GM18858 (cell line): Measurements from ENCODE around the gene PCID2.
"Not testable (repeated sequence)": the region's sequence is repeated elsewhere in the genome, so short reads cannot be mapped to it uniquely, and the experiment has no call there.

ENCODE experiments used
- ATAC-seq: cut with Tn5 transposase; IDR thresholded peaks from one replicate; pipeline ENCODE4 v1.9.1; 2021; ENCODE audit not compliant: unreplicated experiment

PCID2 gene

GRCh38 chr13:113167155-113167554 is 41.3 kb downstream of the PCID2 start:
- no peak for ATAC-seq

GRCh38 chr13:113166681-113167080 is 41.8 kb downstream of the PCID2 start:
- ATAC-seq = no peak

- ATAC-seq = no peak
Measured at GRCh38 chr13:113166266-113166665, 42.2 kb downstream of the PCID2 start.

- ATAC-seq = no peak
Measured at GRCh38 chr13:113164492-113164891, 44.0 kb downstream of the PCID2 start.

GRCh38 chr13:113162783-113163685 is 45.4 kb downstream of the PCID2 start:
- no peak for ATAC-seq

- ATAC-seq = not testable (repeated sequence)
Measured at GRCh38 chr13:113161975-113162374, 46.5 kb downstream of the PCID2 start.

GRCh38 chr13:113161433-113161832 is 47.0 kb downstream of the PCID2 start:
- no peak for ATAC-seq

GRCh38 chr13:113160983-113161382 is 47.5 kb downstream of the PCID2 start:
- no peak for ATAC-seq

- ATAC-seq = no peak
Measured at GRCh38 chr13:113159701-113160100, 48.8 kb downstream of the PCID2 start.

- ATAC-seq = no peak
Measured at GRCh38 chr13:113158946-113159345, 49.5 kb downstream of the PCID2 start.

- no peak for ATAC-seq
Measured at GRCh38 chr13:113157929-113158747, 50.3 kb downstream of the PCID2 start, which contains the start of gene PROZ. Gene PROZ (plus strand): TSS chr13:113158648. CDS start chr13:113158661, 13 bp downstream.

- no peak for ATAC-seq
Measured at GRCh38 chr13:113157206-113157928, 51.1 kb downstream of the PCID2 start.

- ATAC-seq = no peak
Measured at GRCh38 chr13:113155982-113156655, 52.4 kb downstream of the PCID2 start.

GRCh38 chr13:113155201-113155600 is 53.3 kb downstream of the PCID2 start:
- ATAC-seq = no peak

- ATAC-seq = no peak
Measured at GRCh38 chr13:113153810-113154748, 54.4 kb downstream of the PCID2 start.

GRCh38 chr13:113152984-113153809 is 55.3 kb downstream of the PCID2 start:
- ATAC-seq = no peak

GRCh38 chr13:113152691-113152983 is 55.8 kb downstream of the PCID2 start:
- ATAC-seq = no peak

GRCh38 chr13:113151745-113152690 is 56.5 kb downstream of the PCID2 start:
- ATAC-seq = no peak
